Measurements from ENCODE around the gene RBM15B.
A peak's percentile ranks its signal among the peaks of the same experiment; 100 is the strongest.
"Not testable (repeated sequence)": the region's sequence is repeated elsewhere in the genome, so short reads cannot be mapped to it uniquely, and the experiment has no call there.

The RBM15B gene

GRCh38 chr3:51391075-51391565 lies at the start of gene RBM15B:
Gene RBM15B (plus strand): TSS chr3:51391285. CDS start chr3:51391400, 115 bp downstream.
- DNase-seq: peak; percentile 88

GRCh38 chr3:51343918-51344687 lies 47.0 kb upstream of the RBM15B start:
- no peak for DNase-seq

GRCh38 chr3:51350751-51351150 lies 40.3 kb upstream of the RBM15B start:
- DNase-seq: no peak

- DNase-seq: no peak
Observed at GRCh38 chr3:51353131-51353530, 38.0 kb upstream of the RBM15B start.

GRCh38 chr3:51353691-51354090 lies 37.4 kb upstream of the RBM15B start:
- no peak for DNase-seq

GRCh38 chr3:51354172-51354571 lies 36.9 kb upstream of the RBM15B start:
- no peak for DNase-seq

GRCh38 chr3:51354731-51355615 lies 36.1 kb upstream of the RBM15B start:
- no peak for DNase-seq

- no peak for DNase-seq
Observed at GRCh38 chr3:51355891-51356578, 35.0 kb upstream of the RBM15B start.

- no peak for DNase-seq
Observed at GRCh38 chr3:51357856-51358255, 33.2 kb upstream of the RBM15B start.

GRCh38 chr3:51358981-51359380 lies 32.1 kb upstream of the RBM15B start:
- no peak for DNase-seq

- DNase-seq: no peak
Observed at GRCh38 chr3:51360806-51361205, 30.3 kb upstream of the RBM15B start.

GRCh38 chr3:51361746-51362145 lies 29.3 kb upstream of the RBM15B start:
- no peak for DNase-seq

GRCh38 chr3:51362476-51362875 lies 28.6 kb upstream of the RBM15B start:
- DNase-seq: no peak

GRCh38 chr3:51368276-51368675 lies 22.8 kb upstream of the RBM15B start:
- DNase-seq: not testable (repeated sequence)

GRCh38 chr3:51371943-51372557 lies 19.0 kb upstream of the RBM15B start:
- peak; percentile 39 for DNase-seq

GRCh38 chr3:51373658-51374421 lies 17.2 kb upstream of the RBM15B start:
- DNase-seq: no peak

GRCh38 chr3:51374456-51374855 lies 16.6 kb upstream of the RBM15B start:
- no peak for DNase-seq

- no peak for DNase-seq
Observed at GRCh38 chr3:51375136-51375535, 15.9 kb upstream of the RBM15B start.

- DNase-seq: no peak
Observed at GRCh38 chr3:51375571-51375970, 15.5 kb upstream of the RBM15B start.

- no peak for DNase-seq
Observed at GRCh38 chr3:51378065-51378464, 13.0 kb upstream of the RBM15B start.

- DNase-seq: no peak
Observed at GRCh38 chr3:51378726-51379125, 12.4 kb upstream of the RBM15B start.

GRCh38 chr3:51379301-51379700 lies 11.8 kb upstream of the RBM15B start:
- DNase-seq: no peak

Data from NCI-H1092 (cell line).